Measurements from ENCODE around the gene NME3. TPM values are rescaled to one million over a fixed set of nuclear protein-coding genes. Genes with fewer than 3 reads are reported as not detected.

NME3 gene
- total RNA-seq, 2 experiments from 2014 or later: 23.7 to 43.6 TPM

DNA sequence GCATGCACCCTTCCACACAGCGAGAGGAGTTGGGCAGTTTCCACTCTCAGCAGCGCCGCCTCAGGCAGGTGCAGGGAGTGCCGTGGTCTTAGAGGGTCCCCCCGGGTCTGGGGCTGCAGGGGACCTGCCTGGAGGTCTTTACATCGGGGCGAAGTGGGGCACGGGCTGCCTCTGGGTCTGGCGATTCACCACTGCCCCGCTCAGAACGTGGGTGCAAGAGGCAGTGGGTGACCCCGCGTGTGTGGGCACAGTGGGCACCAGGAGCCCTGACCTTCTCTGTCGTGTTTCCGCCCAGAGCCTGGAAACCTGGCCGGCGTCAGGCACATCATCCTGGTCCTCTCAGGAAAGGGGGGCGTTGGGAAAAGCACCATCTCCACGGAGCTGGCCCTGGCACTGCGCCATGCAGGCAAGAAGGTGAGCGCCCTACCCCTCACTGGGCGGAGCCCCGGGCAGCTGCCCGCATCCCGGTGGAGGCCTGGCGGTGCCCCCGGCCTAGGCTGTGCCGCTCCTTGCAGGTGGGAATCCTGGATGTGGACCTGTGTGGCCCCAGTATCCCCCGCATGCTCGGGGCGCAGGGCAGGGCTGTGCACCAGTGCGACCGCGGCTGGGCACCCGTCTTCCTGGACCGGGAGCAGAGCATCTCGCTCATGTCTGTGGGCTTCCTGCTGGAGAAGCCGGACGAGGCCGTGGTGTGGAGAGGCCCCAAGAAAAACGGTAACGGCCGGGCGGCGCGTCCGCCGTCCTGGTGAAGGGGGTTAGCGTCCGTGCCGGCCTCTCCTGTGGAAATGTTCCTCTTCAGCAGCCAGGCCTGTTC is 15.1 kb upstream of the NME3 start:
- no peak overlapping the region for H3K27ac Mint-ChIP-seq
- peaks cover 8% of the 10 kb centered on the region for H3K36me3 Mint-ChIP-seq (ENCODE audit: low read depth)
- no peaks in the 10 kb centered on the region for H3K27me3 Mint-ChIP-seq
- DNase-seq: peak; percentile 9
- H3K9me3 Mint-ChIP-seq (ENCODE audit: low read depth): no peaks in the 10 kb centered on the region
- no peak overlapping the region for H3K4me3 Mint-ChIP-seq
- CTCF ChIA-PET: no interaction called here
- peaks cover 18% of the 10 kb centered on the region for H3K4me1 Mint-ChIP-seq
- intact Hi-C loops (cut with DNase I, micrococcal nuclease): no loop called here
- ATAC-seq: no peak
- POLR2A ChIA-PET: no interaction called here

DNA sequence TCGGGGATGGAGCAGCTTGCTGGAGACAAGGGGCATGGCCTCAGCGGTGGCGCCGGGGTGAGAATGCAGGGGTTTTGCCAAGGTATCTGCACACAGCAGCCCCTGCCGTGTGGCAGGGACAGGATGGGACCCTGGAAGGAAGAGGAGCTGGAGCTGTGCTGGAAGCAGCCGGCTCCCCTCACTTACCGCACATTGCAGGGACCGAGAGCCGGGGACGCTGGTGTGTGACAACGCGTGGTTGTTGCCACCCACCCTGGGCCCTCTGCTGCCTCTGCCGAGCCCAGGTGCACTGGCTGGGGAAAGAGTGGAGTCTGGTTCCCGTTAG is 14.5 kb upstream of the NME3 start:
- ChIA-PET POLR2A (no interaction called here), CTCF (no interaction called here)
- no peak overlapping the region for H3K4me3 Mint-ChIP-seq
- H3K36me3 Mint-ChIP-seq (ENCODE audit: low read depth): peaks cover 10% of the 10 kb centered on the region
- H3K4me1 Mint-ChIP-seq: peaks cover 25% of the 10 kb centered on the region
- intact Hi-C loops (cut with DNase I, micrococcal nuclease): no loop called here
- H3K27ac Mint-ChIP-seq: no peak overlapping the region
- no peak for ATAC-seq
- H3K9me3 Mint-ChIP-seq (ENCODE audit: low read depth): no peaks in the 10 kb centered on the region
- no peaks in the 10 kb centered on the region for H3K27me3 Mint-ChIP-seq
- no peak for DNase-seq

DNA sequence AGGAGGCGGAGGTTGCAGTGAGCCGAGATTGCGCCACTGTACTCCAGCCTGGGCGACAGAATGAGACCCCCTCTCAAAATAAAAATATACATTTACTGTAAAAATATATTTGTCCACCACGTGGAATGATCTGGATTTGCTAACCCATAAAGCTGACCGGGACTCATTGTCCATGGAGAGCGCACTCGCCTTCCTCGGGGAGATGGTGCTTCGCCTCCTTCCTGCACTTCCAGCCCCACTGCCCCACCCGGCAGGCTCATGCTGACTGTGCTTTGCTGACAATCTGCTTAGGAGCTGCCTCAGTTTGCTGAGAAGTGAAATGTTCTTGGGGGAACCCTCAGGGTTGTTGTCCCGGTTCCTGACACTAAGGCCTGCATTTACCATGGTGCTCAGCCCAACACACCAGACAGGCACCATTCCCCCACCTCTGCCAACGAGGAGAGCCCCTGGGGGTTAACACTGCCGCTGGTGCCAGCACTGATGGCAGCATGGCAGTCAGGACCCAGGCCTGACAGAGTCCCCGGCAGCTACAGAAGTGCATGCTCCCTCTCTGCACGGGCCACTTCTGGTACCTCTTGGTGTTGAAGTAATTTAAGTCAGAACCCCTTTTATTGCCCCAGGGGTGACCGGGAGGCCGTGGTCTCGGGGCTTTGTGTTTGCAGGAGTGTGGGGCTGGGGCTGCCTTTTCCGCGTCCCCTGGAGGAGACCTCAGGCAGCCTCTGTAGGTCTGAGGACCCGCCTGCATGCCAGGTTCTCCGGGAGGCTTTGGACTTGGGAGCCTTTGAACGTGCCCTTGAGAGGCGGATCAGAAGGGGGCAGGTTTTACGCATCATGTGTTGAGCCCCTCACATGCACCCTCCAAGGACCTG is 13.9 kb upstream of the NME3 start:
- H3K4me1 Mint-ChIP-seq: peaks cover 26% of the 10 kb centered on the region
- peak overlapping the region; percentile 55 for H3K4me3 Mint-ChIP-seq
- ATAC-seq (no peak), DNase-seq (no peak)
- ChIA-PET POLR2A (no interaction called here), CTCF (no interaction called here)
- H3K27ac Mint-ChIP-seq: no peak overlapping the region
- no peaks in the 10 kb centered on the region for H3K27me3 Mint-ChIP-seq
- intact Hi-C loops (cut with DNase I, micrococcal nuclease): loop anchor here in 1 of 2 experiments (5.0 kb wide), 1 partner anchor 42 kb away; the partner anchor contains the start of genes FAHD1 and HAGH
- H3K36me3 Mint-ChIP-seq (ENCODE audit: low read depth): peaks cover 10% of the 10 kb centered on the region
- H3K9me3 Mint-ChIP-seq (ENCODE audit: low read depth): no peaks in the 10 kb centered on the region

DNA sequence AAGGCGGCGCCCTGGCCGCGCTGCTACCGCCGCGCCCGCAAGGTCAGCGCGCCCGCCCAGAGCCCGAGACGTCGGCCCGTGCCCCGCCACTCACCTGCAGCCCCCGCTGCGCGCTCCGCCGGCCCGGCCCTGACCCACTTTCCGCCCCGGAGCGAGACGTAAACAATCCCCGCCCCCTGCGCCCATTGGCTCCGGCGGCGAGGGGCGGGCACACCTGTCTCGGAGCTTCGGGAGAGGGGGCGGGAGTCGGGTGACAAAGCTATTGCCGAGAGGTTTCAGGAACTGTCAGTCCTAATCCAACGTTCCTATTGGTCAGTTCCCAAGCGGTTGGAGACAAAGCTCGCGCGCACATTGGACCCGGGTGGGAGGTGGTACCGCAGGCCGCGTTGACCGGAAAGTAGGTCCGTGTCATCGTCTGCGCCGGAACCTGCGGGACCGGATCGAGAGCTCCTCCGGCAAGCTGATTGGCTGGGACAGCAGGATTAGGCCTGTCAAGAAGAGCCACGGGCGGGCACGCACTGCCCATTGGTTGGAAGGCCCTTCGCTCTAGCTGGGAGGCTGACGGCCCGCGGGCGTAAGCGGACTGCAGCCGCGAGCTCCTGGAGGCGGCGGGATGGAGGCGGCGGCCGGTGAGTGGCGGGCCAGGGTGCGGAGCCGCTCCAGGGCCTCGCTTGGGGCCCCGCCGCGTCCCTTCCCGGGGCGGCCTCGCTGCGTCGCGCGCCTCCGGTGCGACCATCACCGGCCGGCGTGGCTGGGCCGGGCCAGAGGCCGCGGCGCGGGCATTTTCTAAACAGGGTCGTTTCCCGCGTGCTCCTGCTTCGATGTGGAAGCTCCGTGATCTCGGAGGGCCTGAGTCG is 11.3 kb upstream of the NME3 start, which contains the start of the genes NUBP2 and SPSB3:
Gene NUBP2 (plus strand): TSS at position 553 of the 857 bp plus-strand sequence. CDS start 61 bp downstream, at position 614.
Gene SPSB3 (minus strand): TSS at position 164 of the 857 bp plus-strand sequence. CDS start 1,088 bp downstream, outside the sequence.
- POLR2A ChIA-PET: interaction anchor here (0.6 to 2.8 kb wide), 14 partner anchors 8 to 1146 kb away, joined by 3 to 39 read pairs (median 4); partner anchors contain the start of genes EME2, FAHD1, FLYWCH2 and MAPK8IP3
- H3K4me1 Mint-ChIP-seq: peaks cover 26% of the 10 kb centered on the region

DNA sequence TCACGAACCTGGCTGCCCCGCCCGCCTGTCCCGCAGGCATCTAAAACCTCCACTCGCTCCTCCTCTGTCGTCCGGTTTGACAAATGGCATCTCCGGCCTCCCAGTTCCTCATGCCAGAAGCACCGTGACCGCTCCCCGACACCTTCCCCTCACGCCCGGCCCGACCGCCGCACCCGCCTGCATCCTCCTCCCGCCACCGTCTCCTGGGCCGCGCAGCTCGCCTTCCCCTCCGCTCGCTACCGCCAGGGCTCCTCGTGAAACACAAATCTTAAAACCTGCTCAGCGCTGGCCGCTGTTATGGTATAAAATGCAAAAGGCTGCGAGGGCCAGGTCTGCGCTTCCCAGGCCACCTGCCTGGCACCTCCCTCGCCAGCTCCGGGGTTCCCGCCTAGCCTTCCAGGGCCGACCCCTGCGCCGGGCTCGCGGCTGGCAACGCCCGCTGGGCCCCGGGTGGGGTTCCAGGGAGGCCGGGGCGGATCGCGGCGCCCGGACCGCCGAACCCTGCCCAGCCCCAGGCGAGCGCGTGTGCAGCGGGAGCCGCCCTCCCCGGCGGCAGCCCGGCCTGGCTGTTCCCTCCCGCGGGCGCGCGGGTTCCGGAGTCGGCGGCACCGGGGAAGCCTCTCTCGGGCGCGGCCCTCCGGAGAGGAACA is 10.5 kb upstream of the NME3 start:
- peak; percentile 1 for ATAC-seq
- H3K4me1 Mint-ChIP-seq: peaks cover 26% of the 10 kb centered on the region
- intact Hi-C loops (cut with DNase I, micrococcal nuclease): loop anchor here (1.0 to 5.0 kb wide), 19 partner anchors 9 to 755 kb away; partner anchors contain the start of genes HAGH (in 2 of the 2), MRPS34 (in 2 of the 2), ABCA3 (in 1 of the 2) and CRAMP1 (in 1 of the 2)
- H3K9me3 Mint-ChIP-seq (ENCODE audit: low read depth): no peaks in the 10 kb centered on the region
- DNase-seq: peak; percentile 61
- ChIA-PET POLR2A (interaction anchor here (0.6 to 2.8 kb wide), 10 partner anchors 9 to 1101 kb away, joined by 3 to 39 read pairs (median 5); partner anchors contain the start of genes EME2, FAHD1, FLYWCH2 and MAPK8IP3), CTCF (interaction anchor here (0.6 to 1.6 kb wide), 13 partner anchors 8 to 373 kb away, joined by 3 to 16 read pairs (median 5); partner anchors contain the start of genes EME2, MAPK8IP3, MRPS34 and NME3)
- peaks cover 5% of the 10 kb centered on the region for H3K36me3 Mint-ChIP-seq (ENCODE audit: low read depth)
- no peaks in the 10 kb centered on the region for H3K27me3 Mint-ChIP-seq
- H3K27ac Mint-ChIP-seq: no peak overlapping the region
- H3K4me3 Mint-ChIP-seq: peak overlapping the region; percentile 94

More for the DNA sequence above, 11.3 kb upstream of the NME3 start, which contains the start of the genes NUBP2 and SPSB3:
- H3K27me3 Mint-ChIP-seq: no peaks in the 10 kb centered on the region
- H3K36me3 Mint-ChIP-seq (ENCODE audit: low read depth): peaks cover 5% of the 10 kb centered on the region
- peak within 1 kb of the TSS; percentile 85 for H3K27ac Mint-ChIP-seq
- H3K4me3 Mint-ChIP-seq: peak within 1 kb of the TSS; percentile 94
- intact Hi-C loops (cut with DNase I, micrococcal nuclease): loop anchor here (1.0 to 5.0 kb wide), 19 partner anchors 9 to 754 kb away; partner anchors contain the start of genes HAGH (in 2 of the 2), MRPS34 (in 2 of the 2), ABCA3 (in 1 of the 2) and CRAMP1 (in 1 of the 2)
- DNase-seq (peak; percentile 99), ATAC-seq (peak; percentile 93)
- CTCF ChIA-PET: interaction anchor here (0.6 to 1.6 kb wide), 14 partner anchors 8 to 372 kb away, joined by 3 to 16 read pairs (median 4); partner anchors contain the start of genes EME2, MAPK8IP3, MRPS34 and NME3
- H3K9me3 Mint-ChIP-seq (ENCODE audit: low read depth): no peaks in the 10 kb centered on the region

DNA sequence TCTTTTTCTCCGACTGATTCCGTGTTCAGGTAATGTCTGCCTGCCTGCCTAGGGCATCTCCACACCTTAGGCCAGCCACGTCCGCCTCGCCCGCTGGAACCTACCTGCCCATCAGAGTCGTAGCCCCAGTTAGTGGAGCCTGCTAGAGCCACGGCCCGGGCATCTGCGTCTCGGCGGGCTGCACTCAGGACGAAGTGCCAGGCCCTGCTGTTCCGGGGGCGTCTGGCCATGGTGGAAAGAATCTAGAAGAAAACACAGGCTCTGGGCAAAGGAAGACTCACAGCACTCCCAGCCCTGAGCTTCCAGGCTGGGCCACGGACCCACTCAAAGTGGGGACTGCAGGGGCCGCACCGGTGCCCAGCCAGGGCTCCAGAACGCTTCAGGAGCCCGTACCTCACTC is 9.9 kb upstream of the NME3 start:
- Mint-ChIP-seq H3K36me3 (ENCODE audit: low read depth) (peaks cover 8% of the 10 kb centered on the region), H3K27me3 (no peaks in the 10 kb centered on the region), H3K4me3 (peak overlapping the region; percentile 94), H3K4me1 (peaks cover 26% of the 10 kb centered on the region), H3K9me3 (ENCODE audit: low read depth) (no peaks in the 10 kb centered on the region), H3K27ac (peak overlapping the region; percentile 25)
- DNase-seq: peak; percentile 5
- ChIA-PET CTCF (interaction anchor here (0.6 kb wide), 2 partner anchors 74 to 150 kb away, joined by 3 to 4 read pairs; no protein-coding TSS in a partner anchor), POLR2A (interaction anchor here (0.6 to 2.8 kb wide), 2 partner anchors 9 to 734 kb away, joined by 3 to 39 read pairs; partner anchors contain the start of genes EME2, MRPS34 and NME3)
- intact Hi-C loops (cut with DNase I, micrococcal nuclease): loop anchor here in 1 of 2 experiments (5.0 kb wide), 1 partner anchor 46 kb away; the partner anchor contains the start of genes FAHD1 and HAGH
- no peak for ATAC-seq

DNA sequence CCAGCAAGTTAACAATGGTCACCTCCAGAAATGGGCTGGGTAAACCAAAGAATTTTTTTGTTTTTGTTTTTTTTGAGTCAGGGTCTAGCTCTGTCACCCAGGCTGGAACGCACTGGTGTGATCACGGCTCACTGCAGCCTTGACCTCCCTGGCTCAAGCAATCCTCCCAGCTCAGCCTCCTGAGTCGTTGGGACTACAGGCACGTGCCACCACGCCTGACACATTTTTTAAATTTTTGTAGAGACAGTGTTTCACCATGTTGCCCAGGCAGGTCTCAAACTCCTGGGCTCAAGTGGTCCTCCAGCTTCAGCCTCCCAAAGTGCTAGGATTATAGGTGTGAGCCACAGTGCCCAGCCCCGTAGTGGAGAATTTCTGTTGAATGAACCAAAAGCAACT is 9.3 kb upstream of the NME3 start:
- ChIA-PET POLR2A (no interaction called here), CTCF (no interaction called here)
- Mint-ChIP-seq H3K4me3 (peak overlapping the region; percentile 94), H3K27ac (no peak overlapping the region), H3K4me1 (peaks cover 26% of the 10 kb centered on the region), H3K9me3 (ENCODE audit: low read depth) (no peaks in the 10 kb centered on the region), H3K36me3 (ENCODE audit: low read depth) (peaks cover 8% of the 10 kb centered on the region), H3K27me3 (no peaks in the 10 kb centered on the region)
- intact Hi-C loops (cut with DNase I, micrococcal nuclease): loop anchor here in 1 of 2 experiments (5.0 kb wide), 1 partner anchor 47 kb away; the partner anchor contains the start of genes FAHD1 and HAGH
- ATAC-seq (no peak), DNase-seq (peak; percentile 3)

DNA sequence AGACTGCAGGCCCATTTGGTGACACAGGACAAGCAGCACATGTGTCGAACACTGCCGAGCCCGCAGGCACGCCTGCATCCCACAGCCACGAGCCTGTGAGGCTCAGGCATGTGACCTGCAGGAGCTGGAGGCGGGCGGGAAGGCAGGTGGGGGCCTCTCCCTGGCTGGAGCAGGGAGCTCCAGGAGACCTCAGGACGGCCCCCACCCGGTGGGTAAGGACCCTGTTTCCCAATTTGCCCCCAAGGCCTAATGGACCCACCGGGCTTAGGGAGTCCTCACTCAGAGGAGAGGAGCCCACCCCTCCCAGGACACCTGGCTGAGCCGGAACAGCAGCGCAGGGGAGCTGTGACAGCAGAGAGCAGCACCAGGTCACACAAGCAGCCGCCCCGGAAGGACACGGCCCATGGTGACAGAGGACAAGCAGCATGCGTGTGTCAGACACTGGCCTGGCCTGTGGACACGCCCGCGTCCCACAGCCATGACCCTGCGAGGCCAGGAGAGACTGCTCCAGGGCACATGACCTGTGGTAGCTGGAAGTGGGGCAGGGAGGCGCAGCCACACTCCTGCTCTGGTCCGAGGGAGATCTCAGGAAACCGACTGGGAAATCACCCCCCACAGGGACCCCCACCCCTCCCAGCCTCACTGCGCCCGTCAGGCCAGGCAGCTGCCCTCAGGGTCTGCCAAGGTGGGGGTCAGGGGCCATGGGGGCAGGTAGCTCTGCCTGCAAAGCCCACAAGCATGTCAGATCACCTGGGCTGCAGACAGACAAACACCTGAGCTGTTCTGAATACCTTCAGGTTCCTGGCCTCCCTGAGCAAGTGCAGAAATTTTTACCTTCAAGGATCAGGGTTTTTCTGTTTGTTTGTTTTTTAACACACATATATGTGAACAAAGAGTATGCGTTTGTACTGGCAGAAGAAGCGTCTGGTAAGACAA is 8.7 kb upstream of the NME3 start:
- intact Hi-C loops (cut with DNase I, micrococcal nuclease): loop anchor here in 1 of 2 experiments (5.0 kb wide), 1 partner anchor 47 kb away; the partner anchor contains the start of genes FAHD1 and HAGH
- ChIA-PET CTCF (no interaction called here), POLR2A (no interaction called here)
- H3K27me3 Mint-ChIP-seq: no peaks in the 10 kb centered on the region
- peak; percentile 10 for DNase-seq
- no peak for ATAC-seq
- H3K27ac Mint-ChIP-seq: no peak overlapping the region
- no peaks in the 10 kb centered on the region for H3K9me3 Mint-ChIP-seq (ENCODE audit: low read depth)
- peaks cover 8% of the 10 kb centered on the region for H3K36me3 Mint-ChIP-seq (ENCODE audit: low read depth)
- peaks cover 22% of the 10 kb centered on the region for H3K4me1 Mint-ChIP-seq
- H3K4me3 Mint-ChIP-seq: peak overlapping the region; percentile 12

DNA sequence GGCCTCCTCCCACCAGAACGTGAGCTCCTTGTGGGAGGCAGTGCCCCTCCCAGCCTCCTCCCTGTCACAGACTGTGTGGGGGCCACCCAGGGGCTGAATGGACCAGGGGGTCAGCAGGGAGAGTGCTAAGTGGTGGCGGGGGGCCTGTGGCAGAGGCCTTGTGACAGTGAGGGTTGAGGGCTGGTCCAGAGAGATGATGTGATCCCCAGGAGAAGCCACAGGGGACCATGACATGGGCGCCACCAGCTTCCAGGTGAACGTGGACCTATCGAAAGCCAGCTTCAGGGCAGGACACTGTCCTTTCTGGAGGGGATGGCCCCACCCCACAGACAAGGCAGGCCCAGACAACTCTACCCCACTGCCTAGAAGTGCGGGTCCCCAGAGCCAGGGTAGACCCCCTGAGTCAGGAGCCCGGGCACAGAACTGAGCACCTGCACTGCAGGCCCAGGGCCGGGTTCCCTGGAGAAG is 7.9 kb upstream of the NME3 start:
- DNase-seq (peak; percentile 3), ATAC-seq (no peak)
- CTCF ChIA-PET: no interaction called here
- Mint-ChIP-seq H3K9me3 (ENCODE audit: low read depth) (no peaks in the 10 kb centered on the region), H3K4me3 (no peak overlapping the region), H3K36me3 (ENCODE audit: low read depth) (peaks cover 8% of the 10 kb centered on the region), H3K27me3 (no peaks in the 10 kb centered on the region), H3K27ac (peak overlapping the region; percentile 25), H3K4me1 (peaks cover 24% of the 10 kb centered on the region)
- intact Hi-C loops (cut with DNase I, micrococcal nuclease): no loop called here
- POLR2A ChIA-PET: no interaction called here
